CD14-positive monocyte (primary cell): ENCODE results near the gene GCA. TPM values are rescaled to one million over a fixed set of nuclear protein-coding genes. Genes with fewer than 3 reads are reported as not detected.

Source experiments
- DNase-seq, 3 donors: peaks; one replicate each; pipeline ENCODE4 v3.0.0-alpha.2; 2011 to 2022
- H2AFZ ChIP-seq: 2 replicates; pipeline ENCODE4 v1.6.0; 2012; ENCODE audit warnings: mild to moderate bottlenecking, low read depth, low read length, inconsistent platforms; ENCODE audit not compliant: insufficient read depth, poor library complexity, severe bottlenecking
- H3K27ac ChIP-seq, 2 donors: 1 replicate in 1 of 2; 2 replicates in 1 of 2; pipeline ENCODE4 v1.5.1; 2012 to 2013; ENCODE audit warnings: low read length in 2 of 2, control low read depth in 1 of 2, inconsistent platforms in 1 of 2, low read depth in 1 of 2, mild to moderate bottlenecking in 1 of 2
- H3K27me3 ChIP-seq, 2 donors: one replicate each; pipeline versions ENCODE4 v1.6.0 to v1.6.1; 2011 to 2013; ENCODE audit warnings: low read length in 2 of 2; ENCODE audit not compliant: control insufficient read depth in 2 of 2, insufficient read depth in 2 of 2
- H3K36me3 ChIP-seq, 2 donors: replicated peaks in 1 of 2; 1 replicate in 1 of 2; 2 replicates in 1 of 2; pipeline versions ENCODE4 v1.5.1 to v1.6.1; 2012 to 2013; ENCODE audit warnings: low read length in 2 of 2, control low read depth in 1 of 2, inconsistent platforms in 1 of 2, mild to moderate bottlenecking in 1 of 2; ENCODE audit not compliant: insufficient read depth in 2 of 2, control insufficient read depth in 1 of 2
- H3K4me1 ChIP-seq, 2 donors: 1 replicate in 1 of 2; 2 replicates in 1 of 2; pipeline versions ENCODE4 v1.5.1 to v1.6.1; 2012 to 2013; ENCODE audit warnings: low read length in 2 of 2, control low read depth in 1 of 2, inconsistent platforms in 1 of 2, mild to moderate bottlenecking in 1 of 2, moderate library complexity in 1 of 2; ENCODE audit not compliant: insufficient read depth in 2 of 2, control insufficient read depth in 1 of 2
- H3K4me2 ChIP-seq: replicated peaks from 2 replicates; pipeline ENCODE3; 2012; ENCODE audit warnings: low read length, moderate library complexity, mild to moderate bottlenecking; ENCODE audit not compliant: poor library complexity, severe bottlenecking; ENCODE audit errors: extremely low read depth
- H3K4me3 ChIP-seq, 3 experiments: fragments of 200-600 bp in 1 of 3; sonication (generic) in 1 of 3; replicated peaks in 1 of 3; 1 replicate in 2 of 3; 2 replicates in 1 of 3; pipeline ENCODE4 v1.5.1; 2011 to 2013; ENCODE audit warnings: low read length in 3 of 3, mild to moderate bottlenecking in 3 of 3, control low read depth in 2 of 3, low read depth in 2 of 3, inconsistent platforms in 1 of 3, moderate library complexity in 1 of 3
- H3K79me2 ChIP-seq: 2 replicates; pipeline ENCODE4 v1.6.0; 2012; ENCODE audit warnings: mild to moderate bottlenecking, control low read depth, inconsistent platforms, low read length, moderate library complexity; ENCODE audit not compliant: insufficient read depth
- H3K9ac ChIP-seq: 2 replicates; pipeline ENCODE4 v1.6.0; 2017; ENCODE audit warnings: low read length, mild to moderate bottlenecking; ENCODE audit not compliant: insufficient read depth, poor library complexity, severe bottlenecking
- H3K9me3 ChIP-seq, 2 donors: replicated peaks in 1 of 2; 1 replicate in 1 of 2; 2 replicates in 1 of 2; pipeline versions ENCODE4 v1.5.1 to v1.6.1; 2012 to 2013; ENCODE audit warnings: low read length in 2 of 2, control low read depth in 1 of 2; ENCODE audit not compliant: control insufficient read depth in 1 of 2, insufficient read depth in 1 of 2
- H4K20me1 ChIP-seq: 2 replicates; pipeline ENCODE4 v1.6.0; 2012; ENCODE audit warnings: mild to moderate bottlenecking, low read length, control low read depth, moderate library complexity; ENCODE audit not compliant: insufficient read depth
- H3K27ac Mint-ChIP-seq, 7 donors: one replicate each; pipeline ENCODE4 v1.8.0; 2020; ENCODE audit warnings: mild to moderate bottlenecking in 7 of 7, mixed read lengths in 7 of 7, moderate library complexity in 6 of 7, inconsistent platforms in 2 of 7
- H3K27me3 Mint-ChIP-seq, 3 donors: one replicate each; pipeline ENCODE4 v1.8.0; 2021 to 2022; ENCODE audit warnings: low read depth in 3 of 3, mild to moderate bottlenecking in 3 of 3, mixed read lengths in 3 of 3, moderate library complexity in 3 of 3, inconsistent platforms in 1 of 3
- H3K36me3 Mint-ChIP-seq, 2 donors: one replicate each; pipeline ENCODE4 v1.8.0; 2020; ENCODE audit warnings: mixed read lengths in 2 of 2, inconsistent platforms in 1 of 2, mild to moderate bottlenecking in 1 of 2
- H3K4me1 Mint-ChIP-seq: one replicate; pipeline ENCODE4 v1.8.0; 2020; ENCODE audit warnings: mild to moderate bottlenecking, mixed read lengths
- H3K4me3 Mint-ChIP-seq, 2 donors: one replicate each; pipeline ENCODE4 v1.8.0; 2020; ENCODE audit warnings: mild to moderate bottlenecking in 2 of 2, mixed read lengths in 2 of 2, moderate library complexity in 1 of 2
- H3K9me3 Mint-ChIP-seq, 7 donors: one replicate each; pipeline ENCODE4 v1.8.0; 2020 to 2022; ENCODE audit warnings: mixed read lengths in 7 of 7, mild to moderate bottlenecking in 6 of 7, moderate library complexity in 6 of 7, inconsistent platforms in 2 of 7
- CTCF ChIP-seq: fragments of 200-600 bp; IDR thresholded peaks from one replicate; pipeline ENCODE4 v1.8.0; 2022; ENCODE audit warnings: antibody characterized with exemption, mild to moderate bottlenecking
- WGBS: methylation state at CpG from one replicate; pipeline ENCODE4 v1.1.5; 2013; ENCODE audit warnings: missing lambda C conversion rate; ENCODE audit not compliant: insufficient coverage; 5-methylcytosine and 5-hydroxymethylcytosine counted together
- intact Hi-C, 2 donors: fragments of 100-400 bp; cut with micrococcal nuclease; formaldehyde crosslinking; loops; one replicate each; pipeline versions ENCODE4 v1.15.0 to v1.15.1; 2023
- polyA plus RNA-seq, 3 donors: library from polyadenylated mRNA; depleted of rRNA in 1 of 3; unstranded in 2 of 3; stranded (reverse) in 1 of 3; fragments of 300-500 nt in 2 of 3; fragments of >200 nt in 1 of 3; fragmentation: Illumina TruSeq in 2 of 3; gene quantifications; 1 replicate in 2 of 3; 2 replicates in 1 of 3; pipeline ENCODE4 v1.2.3, GENCODE V29; 2012 to 2021

The GCA gene
- polyA plus RNA-seq, 3 donors, result 129 to 441 (median 400) TPM

GRCh38 chr2:162337868-162338267 lies 6.1 kb upstream of the GCA start:
- intact Hi-C loops, result no loop called here
- H4K20me1 ChIP-seq, result no peaks in the 10 kb centered on the region
- no peaks in the 10 kb centered on the region for H3K27me3 ChIP-seq
- H3K4me3 ChIP-seq, result peak overlapping the region in 1 of 3 experiments; percentile 46
- no peaks in the 10 kb centered on the region for H3K9me3 ChIP-seq
- H3K79me2 ChIP-seq, result peaks cover 29% of the 10 kb centered on the region
- no peak for TF ChIP-seq CTCF
- WGBS, result no CpG with 5 or more reads among the region's 2 CpGs
- peak overlapping the region in 1 of 2 donors; percentile 84 for H3K27ac ChIP-seq
- peak overlapping the region; percentile 44 for H3K4me2 ChIP-seq
- Mint-ChIP-seq H3K9me3 (no peaks in the 10 kb centered on the region), H3K27ac (peak overlapping the region; percentile 80 to 90 (median 88)), H3K27me3 (no peaks in the 10 kb centered on the region), H3K4me1 (peaks cover 58% of the 10 kb centered on the region), H3K36me3 (no peaks in the 10 kb centered on the region), H3K4me3 (peak overlapping the region in 1 of 2 donors; percentile 15)
- peak overlapping the region; percentile 41 for H2AFZ ChIP-seq
- DNase-seq, result peak; percentile 23 to 43 (median 23)
- peaks cover 46 to 59% of the 10 kb centered on the region in 2 donors for H3K4me1 ChIP-seq
- no peaks in the 10 kb centered on the region for H3K36me3 ChIP-seq
- peak overlapping the region; percentile 24 for H3K9ac ChIP-seq

DNA sequence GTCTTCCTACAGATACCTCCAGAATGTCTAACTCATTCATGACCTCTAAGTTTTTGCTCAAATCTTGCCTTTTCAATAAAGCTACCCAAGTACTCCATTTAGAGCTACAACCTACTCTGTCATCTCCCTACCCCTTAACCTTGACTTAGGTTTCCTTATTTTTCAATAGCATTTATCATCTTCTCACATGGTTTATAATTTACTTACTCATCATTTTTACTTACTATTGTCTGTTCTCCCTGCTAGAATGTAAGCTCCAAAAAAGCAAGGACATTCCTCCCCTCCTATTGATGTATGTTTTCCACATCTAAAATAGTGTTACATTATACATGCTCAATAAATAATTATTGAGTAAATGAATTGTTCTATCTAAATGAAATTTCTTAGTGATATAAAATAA lies 3.1 kb upstream of the GCA start:
- no peak overlapping the region for H3K9ac ChIP-seq
- Mint-ChIP-seq H3K9me3 (no peaks in the 10 kb centered on the region), H3K4me3 (no peak overlapping the region), H3K36me3 (no peaks in the 10 kb centered on the region), H3K4me1 (peaks cover 65% of the 10 kb centered on the region), H3K27ac (peak overlapping the region in 6 of 7 donors; percentile 35 to 83 (median 54)), H3K27me3 (no peaks in the 10 kb centered on the region)
- peaks cover 56% of the 10 kb centered on the region for H3K79me2 ChIP-seq
- H3K4me3 ChIP-seq, result peak overlapping the region in 1 of 3 experiments; percentile 0
- intact Hi-C loops, result no loop called here
- H4K20me1 ChIP-seq, result no peaks in the 10 kb centered on the region
- H3K4me2 ChIP-seq, result no peak overlapping the region
- H3K27me3 ChIP-seq, result no peaks in the 10 kb centered on the region
- TF ChIP-seq CTCF, result no peak
- H3K9me3 ChIP-seq, result no peaks in the 10 kb centered on the region
- DNase-seq, result no peak
- peaks cover 59 to 75% of the 10 kb centered on the region in 2 donors for H3K4me1 ChIP-seq
- peak overlapping the region in 1 of 2 donors; percentile 61 for H3K27ac ChIP-seq
- H3K36me3 ChIP-seq, result no peaks in the 10 kb centered on the region
- peak overlapping the region; percentile 24 for H2AFZ ChIP-seq
